ENCODE data around the gene C16orf74.

Gene C16orf74

GRCh38 chr16:85695196-85696128 is 55.4 kb downstream of the C16orf74 start:
- no peak for DNase-seq (ENCODE audit: low read depth)

- DNase-seq (ENCODE audit: low read depth), result no peak
Measured at GRCh38 chr16:85690469-85691064, 60.3 kb downstream of the C16orf74 start.

GRCh38 chr16:85689950-85690320 is 61.0 kb downstream of the C16orf74 start:
- DNase-seq (ENCODE audit: low read depth), result no peak

- no peak for DNase-seq (ENCODE audit: low read depth)
Measured at GRCh38 chr16:85689285-85689949, 61.5 kb downstream of the C16orf74 start.

- DNase-seq (ENCODE audit: low read depth), result peak; percentile 69
Measured at GRCh38 chr16:85688586-85689284, 62.2 kb downstream of the C16orf74 start, which contains the start of gene GINS2. TSS of gene GINS2 (minus strand) at chr16:85688954. CDS start at chr16:85688898, 56 bp downstream.

GRCh38 chr16:85687651-85688471 is 63.0 kb downstream of the C16orf74 start:
- no peak for DNase-seq (ENCODE audit: low read depth)

GRCh38 chr16:85686912-85687591 is 63.8 kb downstream of the C16orf74 start:
- no peak for DNase-seq (ENCODE audit: low read depth)

GRCh38 chr16:85685251-85685650 is 65.6 kb downstream of the C16orf74 start:
- DNase-seq (ENCODE audit: low read depth), result no peak

GRCh38 chr16:85683363-85683762 is 67.5 kb downstream of the C16orf74 start:
- no peak for DNase-seq (ENCODE audit: low read depth)

- no peak for DNase-seq (ENCODE audit: low read depth)
Measured at GRCh38 chr16:85682516-85682915, 68.4 kb downstream of the C16orf74 start.

- DNase-seq (ENCODE audit: low read depth), result no peak
Measured at GRCh38 chr16:85681255-85681654, 69.6 kb downstream of the C16orf74 start.

GRCh38 chr16:85680352-85680944 is 70.4 kb downstream of the C16orf74 start:
- DNase-seq (ENCODE audit: low read depth), result no peak

GRCh38 chr16:85679870-85680269 is 71.0 kb downstream of the C16orf74 start:
- DNase-seq (ENCODE audit: low read depth), result no peak

- no peak for DNase-seq (ENCODE audit: low read depth)
Measured at GRCh38 chr16:85678821-85679220, 72.1 kb downstream of the C16orf74 start.

GRCh38 chr16:85678016-85678415 is 72.9 kb downstream of the C16orf74 start:
- DNase-seq (ENCODE audit: low read depth), result no peak

GRCh38 chr16:85677383-85677967 is 73.4 kb downstream of the C16orf74 start:
- no peak for DNase-seq (ENCODE audit: low read depth)

GRCh38 chr16:85676466-85676865 is 74.4 kb downstream of the C16orf74 start:
- DNase-seq (ENCODE audit: low read depth), result no peak

- no peak for DNase-seq (ENCODE audit: low read depth)
Measured at GRCh38 chr16:85675251-85675874, 75.5 kb downstream of the C16orf74 start.

GRCh38 chr16:85674828-85675227 is 76.1 kb downstream of the C16orf74 start:
- DNase-seq (ENCODE audit: low read depth), result no peak

GRCh38 chr16:85674418-85674755 is 76.5 kb downstream of the C16orf74 start:
- DNase-seq (ENCODE audit: low read depth), result no peak

Measured in stimulated activated CD8-positive, alpha-beta memory T cell treated with anti-CD3 and anti-CD28 coated beads, Interleukin-15, amount 100 ng/mL, for 1 hour (primary cell).